Subcutaneous abdominal adipose tissue (tissue), 5 donors: ENCODE measurements around the gene INO80B.
A peak's percentile ranks its signal among the peaks of the same experiment; 100 is the strongest.

ENCODE experiments used
- H3K27ac ChIP-seq: one replicate; pipeline ENCODE4 v1.7.0; 2013; ENCODE audit warnings: low read depth, mild to moderate bottlenecking, inconsistent platforms, low read length, moderate library complexity
- H3K27me3 ChIP-seq, 5 donors: one replicate each; pipeline ENCODE4 v1.7.0; 2013; ENCODE audit warnings: low read length in 5 of 5, inconsistent platforms in 1 of 5; ENCODE audit not compliant: control insufficient read depth in 5 of 5, insufficient read depth in 4 of 5
- H3K36me3 ChIP-seq, 5 donors: one replicate each; pipeline ENCODE4 v1.7.0; 2013; ENCODE audit warnings: low read length in 5 of 5; ENCODE audit not compliant: control insufficient read depth in 5 of 5, insufficient read depth in 5 of 5
- H3K4me1 ChIP-seq, 5 donors: one replicate each; pipeline ENCODE4 v1.7.0; 2013; ENCODE audit warnings: low read length in 5 of 5, mild to moderate bottlenecking in 3 of 5, moderate library complexity in 1 of 5; ENCODE audit not compliant: control insufficient read depth in 5 of 5, insufficient read depth in 5 of 5
- H3K4me3 ChIP-seq, 5 donors: one replicate each; pipeline ENCODE4 v1.7.0; 2013; ENCODE audit warnings: low read length in 5 of 5, low read depth in 1 of 5
- H3K9ac ChIP-seq, 5 donors: one replicate each; pipeline ENCODE4 v1.7.0; 2013; ENCODE audit warnings: low read length in 5 of 5, mild to moderate bottlenecking in 4 of 5, moderate library complexity in 3 of 5
- H3K9me3 ChIP-seq, 5 donors: one replicate each; pipeline ENCODE4 v1.7.0; 2013; ENCODE audit warnings: low read length in 5 of 5; ENCODE audit not compliant: control insufficient read depth in 5 of 5
- donor health status: healthy.
- donor health status: healthy.
- donor health status: healthy.
- donor health status: healthy.
- donor health status: healthy.

Gene INO80B

DNA sequence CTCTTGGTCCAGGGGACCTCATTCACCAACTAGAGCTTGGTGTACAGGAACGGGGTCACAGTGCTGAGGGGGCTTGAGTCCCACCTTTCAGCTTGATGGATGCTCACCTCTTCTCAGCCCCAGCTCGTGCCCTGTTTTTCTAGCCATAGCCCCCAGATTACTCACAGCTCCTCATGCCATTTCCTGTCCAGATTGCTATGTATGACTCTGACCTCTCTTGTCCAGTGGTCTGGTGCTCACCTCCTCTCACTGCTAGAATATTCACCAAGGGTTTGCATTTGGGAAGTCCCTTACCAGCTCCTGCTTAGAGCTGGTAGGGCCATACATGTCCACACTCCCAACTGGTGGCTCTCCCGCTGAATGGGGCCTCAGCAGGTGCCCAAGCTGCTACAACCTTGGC is 38.7 kb downstream of the INO80B start:
- H3K4me3 ChIP-seq, result no peak overlapping the region
- H3K27me3 ChIP-seq, result peaks cover 13 to 17% (median 15%) of the 10 kb centered on the region in 5 donors
- peaks cover 5 to 57% (median 46%) of the 10 kb centered on the region in 5 donors for H3K36me3 ChIP-seq

DNA sequence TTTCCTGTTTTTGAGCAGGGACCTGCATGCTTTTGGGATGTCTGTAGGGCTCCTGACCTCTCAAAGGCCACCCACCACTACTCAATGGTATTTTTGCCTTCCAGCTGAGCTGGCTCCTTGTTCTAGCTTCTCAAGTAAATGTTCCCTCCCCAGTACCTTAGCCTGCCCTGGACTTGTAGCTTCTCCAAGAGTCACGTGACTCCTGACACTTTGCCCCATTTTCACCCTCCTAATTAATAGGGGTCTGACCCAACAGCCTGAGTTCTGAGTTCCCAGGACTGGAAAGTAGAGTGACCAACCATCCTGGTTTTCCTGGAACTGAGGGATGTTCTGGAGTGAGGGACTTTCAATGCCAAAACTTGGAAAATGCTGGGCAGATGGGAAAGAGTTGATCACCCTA is 40.6 kb downstream of the INO80B start:
- Histone ChIP-seq H3K27me3 (peaks cover 30 to 34% (median 34%) of the 10 kb centered on the region in 5 donors), H3K9ac (no peak overlapping the region), H3K36me3 (peaks cover 5 to 42% (median 41%) of the 10 kb centered on the region in 5 donors), H3K4me1 (peaks cover 0 to 28% (median 22%) of the 10 kb centered on the region in 5 donors), H3K9me3 (no peaks in the 10 kb centered on the region), H3K4me3 (no peak overlapping the region), H3K27ac (no peak overlapping the region)

More for the DNA sequence above, 38.7 kb downstream of the INO80B start:
- no peak overlapping the region for H3K27ac ChIP-seq
- H3K4me1 ChIP-seq, result peaks cover 0 to 14% (median 11%) of the 10 kb centered on the region in 5 donors
- H3K9me3 ChIP-seq, result no peaks in the 10 kb centered on the region
- H3K9ac ChIP-seq, result no peak overlapping the region

GRCh38 chr2:74496997-74497776 is 42.3 kb downstream of the INO80B start:
- Histone ChIP-seq H3K36me3 (peaks cover 5 to 25% (median 23%) of the 10 kb centered on the region in 5 donors), H3K4me3 (peak overlapping the region in 2 of 5 donors; percentile 52 to 56), H3K4me1 (peaks cover 0 to 33% (median 28%) of the 10 kb centered on the region in 5 donors), H3K27ac (no peak overlapping the region), H3K27me3 (peaks cover 31 to 46% (median 39%) of the 10 kb centered on the region in 5 donors), H3K9me3 (no peaks in the 10 kb centered on the region), H3K9ac (no peak overlapping the region)

DNA sequence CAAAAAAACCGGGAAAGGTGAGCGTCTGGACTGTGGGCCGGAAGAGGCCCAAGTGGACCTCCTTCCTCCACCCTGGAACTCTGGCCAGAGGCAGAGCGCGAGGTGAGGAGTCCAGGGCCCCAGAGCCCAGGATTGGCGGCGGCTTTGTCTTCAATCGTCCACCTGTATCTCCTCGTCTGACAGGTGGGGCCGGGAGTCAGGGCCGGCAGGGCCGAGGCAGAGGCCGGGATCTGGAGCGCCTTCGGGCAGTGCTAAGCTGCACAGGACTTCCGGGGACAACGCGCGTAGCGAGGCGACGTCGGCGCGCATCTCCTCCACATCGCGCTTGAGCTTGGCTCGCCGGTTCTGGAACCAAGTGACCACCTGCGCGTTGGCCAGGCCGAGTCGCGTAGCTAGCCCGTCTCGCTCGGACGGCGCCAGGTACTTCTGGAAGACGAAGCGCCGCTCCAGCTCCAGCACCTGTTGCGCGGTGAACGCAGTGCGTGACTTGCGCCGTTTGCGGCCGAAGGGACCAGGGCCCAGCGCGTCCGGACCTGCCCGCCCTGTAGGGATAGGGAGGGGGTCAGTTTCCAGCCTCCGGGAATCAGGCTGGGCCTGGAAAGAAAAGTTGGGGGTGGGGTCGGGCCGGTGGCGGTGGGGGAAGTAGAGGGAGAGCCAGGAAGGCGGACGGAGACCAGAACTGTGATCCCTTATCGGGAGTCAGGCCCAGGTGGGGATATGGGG is 43.1 kb downstream of the INO80B start:
- Histone ChIP-seq H3K4me3 (peak overlapping the region in 3 of 5 donors; percentile 50 to 56 (median 52)), H3K27ac (no peak overlapping the region), H3K27me3 (peaks cover 31 to 52% (median 39%) of the 10 kb centered on the region in 5 donors), H3K9me3 (no peaks in the 10 kb centered on the region), H3K36me3 (peaks cover 5 to 17% (median 16%) of the 10 kb centered on the region in 5 donors), H3K9ac (peak overlapping the region in 1 of 5 donors; percentile 11), H3K4me1 (peaks cover 0 to 40% (median 35%) of the 10 kb centered on the region in 5 donors)

GRCh38 chr2:74498500-74499266 is 43.8 kb downstream of the INO80B start:
- Histone ChIP-seq H3K27me3 (peaks cover 31 to 52% (median 39%) of the 10 kb centered on the region in 5 donors), H3K27ac (no peak overlapping the region), H3K4me3 (peak overlapping the region; percentile 36 to 59 (median 52)), H3K9ac (peak overlapping the region in 1 of 5 donors; percentile 28), H3K9me3 (no peaks in the 10 kb centered on the region), H3K36me3 (peaks cover 5 to 10% (median 8%) of the 10 kb centered on the region in 5 donors), H3K4me1 (peaks cover under 1 to 48% (median 42%) of the 10 kb centered on the region in 5 donors)

DNA sequence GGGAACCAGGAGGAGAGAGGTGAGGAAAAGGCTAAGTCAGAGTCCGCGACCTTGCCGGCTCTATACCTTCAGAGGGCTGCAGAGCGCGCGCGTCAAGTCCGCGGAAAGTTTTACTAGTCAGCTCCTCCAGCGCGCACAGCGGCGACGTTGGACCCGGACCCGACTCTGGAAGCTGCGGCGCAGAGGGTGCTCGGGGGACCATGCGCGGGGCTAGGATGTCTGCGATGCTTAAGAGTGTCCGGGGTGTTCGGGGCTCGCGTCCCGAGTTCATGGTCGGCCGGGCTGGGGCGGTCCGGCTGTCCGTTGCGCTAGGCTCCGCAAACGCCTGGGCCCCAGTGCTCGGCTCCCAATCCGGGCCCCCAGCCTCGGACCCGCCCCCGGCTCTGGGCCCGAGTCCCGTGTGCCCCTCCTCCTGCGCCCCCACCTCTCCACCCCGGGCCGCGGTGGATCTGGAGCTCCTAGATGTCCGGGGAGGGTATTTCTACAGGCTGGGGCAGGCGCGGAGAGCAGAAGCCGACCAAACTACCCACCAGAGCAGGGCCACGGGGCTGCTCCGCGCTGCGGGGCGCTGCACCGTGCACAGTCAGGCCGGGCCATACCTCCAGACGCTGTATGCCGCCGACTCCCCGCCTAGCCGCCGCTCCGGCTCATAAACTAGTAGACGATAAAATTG is 44.5 kb downstream of the INO80B start, which contains the start of gene LBX2:
TSS of gene LBX2 (minus strand) at position 337 of the 673 bp plus-strand sequence. CDS start at position 271, 66 bp downstream.
- H3K4me3 ChIP-seq, result peak within 1 kb of the TSS; percentile 36 to 59 (median 52)
- H3K4me1 ChIP-seq, result peaks cover 1 to 55% (median 49%) of the 10 kb centered on the region in 5 donors
- H3K9me3 ChIP-seq, result no peaks in the 10 kb centered on the region
- no peak within 1 kb of the TSS for H3K27ac ChIP-seq
- H3K36me3 ChIP-seq, result peaks cover under 1 to 2% (median 1%) of the 10 kb centered on the region in 5 donors
- H3K27me3 ChIP-seq, result peaks cover 31 to 52% (median 39%) of the 10 kb centered on the region in 5 donors
- peak within 1 kb of the TSS in 1 of 5 donors; percentile 28 for H3K9ac ChIP-seq

DNA sequence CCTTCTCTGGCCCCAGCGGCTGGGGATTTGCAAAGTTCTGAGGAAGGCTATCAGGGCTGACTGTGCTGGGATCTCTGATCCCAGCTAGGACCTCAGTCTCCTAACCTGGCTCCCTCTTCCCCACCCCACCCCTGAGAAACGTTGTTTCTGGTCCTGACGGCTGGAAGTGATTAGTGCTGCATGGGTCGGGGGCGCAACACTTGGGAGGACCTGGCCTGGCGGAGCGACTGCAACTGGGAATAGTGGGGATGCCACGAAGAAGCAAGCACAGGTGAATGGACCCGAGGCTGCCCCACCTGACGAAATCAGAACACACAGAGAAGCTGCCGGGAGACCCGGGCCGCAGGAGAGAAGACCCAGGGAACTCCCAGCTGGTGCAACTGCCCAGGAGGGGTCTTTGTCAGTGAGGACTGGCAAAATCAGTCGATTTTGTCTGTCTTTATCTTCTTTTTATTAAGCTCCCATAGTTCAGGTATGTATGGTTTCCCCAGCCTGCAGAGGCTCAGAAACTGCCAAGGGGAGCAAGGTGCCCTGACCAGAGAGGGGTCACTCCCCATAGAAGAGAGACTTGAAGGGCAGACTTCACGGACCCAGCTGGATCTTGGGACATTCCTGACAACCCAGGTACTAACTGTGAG is 45.2 kb downstream of the INO80B start:
- Histone ChIP-seq H3K4me3 (no peak overlapping the region), H3K36me3 (peaks cover 0 to 5% (median 2%) of the 10 kb centered on the region in 5 donors), H3K27ac (no peak overlapping the region)

GRCh38 chr2:74500578-74500946 is 45.7 kb downstream of the INO80B start:
- Histone ChIP-seq H3K4me1 (peaks cover 1 to 65% (median 60%) of the 10 kb centered on the region in 5 donors), H3K27me3 (peaks cover 31 to 52% (median 39%) of the 10 kb centered on the region in 5 donors), H3K9me3 (no peaks in the 10 kb centered on the region), H3K36me3 (peaks cover 0 to 10% (median 7%) of the 10 kb centered on the region in 5 donors), H3K4me3 (no peak overlapping the region), H3K27ac (no peak overlapping the region), H3K9ac (no peak overlapping the region)

More for the DNA sequence above, 45.2 kb downstream of the INO80B start:
- H3K27me3 ChIP-seq, result peaks cover 31 to 52% (median 39%) of the 10 kb centered on the region in 5 donors
- no peaks in the 10 kb centered on the region for H3K9me3 ChIP-seq
- peaks cover 1 to 60% (median 55%) of the 10 kb centered on the region in 5 donors for H3K4me1 ChIP-seq
- no peak overlapping the region for H3K9ac ChIP-seq
